Upper lobe of left lung (tissue), 6 donors: ENCODE measurements around the gene FOXE1. TPM values are rescaled to one million over a fixed set of nuclear protein-coding genes. Genes with fewer than 3 reads are reported as not detected.
A peak's percentile ranks its signal among the peaks of the same experiment; 100 is the strongest.

ENCODE experiments used
- ATAC-seq, 2 donors: fragments of 200-7000 bp; cut with Tn5 transposase; one replicate each; pipeline ENCODE4 v1.9.1; 2022; ENCODE audit warnings: mild to moderate bottlenecking in 2 of 2, moderate library complexity in 2 of 2; ENCODE audit not compliant: low FRiP score in 2 of 2
- DNase-seq, 2 donors: peaks; one replicate each; pipeline ENCODE4 v3.0.0-alpha.2; 2019 to 2020
- H3K27ac ChIP-seq, 4 donors: fragments of 200-600 bp; sonication (generic); one replicate each; pipeline ENCODE4 v1.5.1; 2016 to 2019
- H3K27me3 ChIP-seq, 4 donors: fragments of 200-600 bp; sonication (generic); one replicate each; pipeline ENCODE4 v1.5.1; 2017 to 2019
- H3K36me3 ChIP-seq, 4 donors: fragments of 200-600 bp; sonication (generic); one replicate each; pipeline ENCODE4 v1.5.1; 2016 to 2019
- H3K4me1 ChIP-seq, 4 donors: fragments of 200-600 bp; sonication (generic); one replicate each; pipeline ENCODE4 v1.5.1; 2018 to 2019
- H3K4me3 ChIP-seq, 4 donors: fragments of 200-600 bp; sonication (generic); one replicate each; pipeline ENCODE4 v1.5.1; 2017 to 2019; ENCODE audit warnings: mild to moderate bottlenecking in 2 of 4, moderate library complexity in 1 of 4
- H3K9me3 ChIP-seq, 4 donors: fragments of 200-600 bp; sonication (generic); one replicate each; pipeline ENCODE4 v1.5.1; 2018 to 2019
- EP300 ChIP-seq, 4 donors: sonication (generic); formaldehyde crosslinking; IDR thresholded peaks; one replicate each; pipeline ENCODE4 v1.5.1; 2017; ENCODE audit warnings: antibody characterized with exemption in 4 of 4, control low read depth in 2 of 4
- POLR2A ChIP-seq, 4 donors: fragments of 450-650 bp; IDR thresholded peaks; one replicate each; pipeline ENCODE4 v1.5.1; 2016 to 2017; ENCODE audit warnings: antibody characterized with exemption in 4 of 4, mild to moderate bottlenecking in 2 of 4
- POLR2AphosphoS5 ChIP-seq, 2 donors: sonication (generic); formaldehyde crosslinking; IDR thresholded peaks; one replicate each; pipeline ENCODE4 v1.5.1; 2017; ENCODE audit warnings: antibody characterized with exemption in 2 of 2
- WGBS, 2 donors: methylation state at CpG; one replicate each; pipeline ENCODE4 v1.1.5; 2017 to 2018; 5-methylcytosine and 5-hydroxymethylcytosine counted together
- total RNA-seq, 6 donors: library from RNA; depleted of rRNA in 4 of 6; stranded (reverse); fragments of >200 nt in 4 of 6; gene quantifications; one replicate each; pipeline versions ENCODE4 v1.1.0 to v1.2.1, GENCODE V29; 2016 to 2021
- TF ChIP-seq, protein P1 (sequence below), 6 experiments: fragments of 450-650 bp in 4 of 6; fragments of 200-600 bp in 2 of 6; sonication (generic) in 2 of 6; IDR thresholded peaks; one replicate each; pipeline ENCODE4 v1.5.1; 2016 to 2019; ENCODE audit warnings: antibody characterized with exemption in 6 of 6
- donor health status: DM: no; HTN: no; CAD: no; lungs with moderate emphysema.
- donor health status: DM: no; HTN: yes; CAD: no; lungs with severe emphysema.

Gene FOXE1
- total RNA-seq, 6 donors from 2014 or later, result 1.8 TPM; not detected in 5

DNA sequence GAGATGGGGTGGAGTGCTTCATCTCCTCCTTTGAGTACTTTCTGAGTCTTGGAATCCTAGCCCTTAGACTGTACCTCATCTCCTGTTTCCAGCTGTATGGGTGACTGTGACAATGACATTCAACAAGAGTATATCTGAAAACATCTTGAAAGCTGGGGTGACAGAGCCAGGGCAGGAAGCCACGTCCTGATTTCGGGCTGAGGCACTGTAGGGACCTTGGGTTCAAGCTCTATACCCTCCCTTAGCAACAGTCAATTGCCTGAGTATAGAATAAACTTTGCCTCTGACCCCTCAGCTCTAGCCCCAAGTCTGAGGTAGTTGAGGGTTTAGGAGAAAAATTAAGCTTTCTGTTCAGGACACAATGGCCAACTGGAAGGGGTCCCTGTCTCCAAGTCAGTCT lies 6.3 kb downstream of the FOXE1 start:
- Histone ChIP-seq H3K9me3 (no peaks in the 10 kb centered on the region), H3K4me3 (no peak overlapping the region), H3K27ac (no peak overlapping the region), H3K27me3 (peaks cover 0 to 48% (median 24%) of the 10 kb centered on the region in 4 donors), H3K4me1 (peaks cover under 1 to 12% (median 2%) of the 10 kb centered on the region in 4 donors), H3K36me3 (no peaks in the 10 kb centered on the region)
- WGBS, 2 donors, result 46 to 60% methylated on average over 2 of the region's 2 CpGs
- TF ChIP-seq EP300 (IDR thresholded peaks at IDR 0.05), result no peak
- TF ChIP-seq, protein P1, sequence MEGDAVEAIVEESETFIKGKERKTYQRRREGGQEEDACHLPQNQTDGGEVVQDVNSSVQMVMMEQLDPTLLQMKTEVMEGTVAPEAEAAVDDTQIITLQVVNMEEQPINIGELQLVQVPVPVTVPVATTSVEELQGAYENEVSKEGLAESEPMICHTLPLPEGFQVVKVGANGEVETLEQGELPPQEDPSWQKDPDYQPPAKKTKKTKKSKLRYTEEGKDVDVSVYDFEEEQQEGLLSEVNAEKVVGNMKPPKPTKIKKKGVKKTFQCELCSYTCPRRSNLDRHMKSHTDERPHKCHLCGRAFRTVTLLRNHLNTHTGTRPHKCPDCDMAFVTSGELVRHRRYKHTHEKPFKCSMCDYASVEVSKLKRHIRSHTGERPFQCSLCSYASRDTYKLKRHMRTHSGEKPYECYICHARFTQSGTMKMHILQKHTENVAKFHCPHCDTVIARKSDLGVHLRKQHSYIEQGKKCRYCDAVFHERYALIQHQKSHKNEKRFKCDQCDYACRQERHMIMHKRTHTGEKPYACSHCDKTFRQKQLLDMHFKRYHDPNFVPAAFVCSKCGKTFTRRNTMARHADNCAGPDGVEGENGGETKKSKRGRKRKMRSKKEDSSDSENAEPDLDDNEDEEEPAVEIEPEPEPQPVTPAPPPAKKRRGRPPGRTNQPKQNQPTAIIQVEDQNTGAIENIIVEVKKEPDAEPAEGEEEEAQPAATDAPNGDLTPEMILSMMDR (IDR thresholded peaks at IDR 0.05), result no peak
- no peak for TF ChIP-seq POLR2AphosphoS5 (IDR thresholded peaks at IDR 0.05)
- no peak for TF ChIP-seq POLR2A (IDR thresholded peaks at IDR 0.05)
- ATAC-seq (no peak), DNase-seq (no peak)

DNA sequence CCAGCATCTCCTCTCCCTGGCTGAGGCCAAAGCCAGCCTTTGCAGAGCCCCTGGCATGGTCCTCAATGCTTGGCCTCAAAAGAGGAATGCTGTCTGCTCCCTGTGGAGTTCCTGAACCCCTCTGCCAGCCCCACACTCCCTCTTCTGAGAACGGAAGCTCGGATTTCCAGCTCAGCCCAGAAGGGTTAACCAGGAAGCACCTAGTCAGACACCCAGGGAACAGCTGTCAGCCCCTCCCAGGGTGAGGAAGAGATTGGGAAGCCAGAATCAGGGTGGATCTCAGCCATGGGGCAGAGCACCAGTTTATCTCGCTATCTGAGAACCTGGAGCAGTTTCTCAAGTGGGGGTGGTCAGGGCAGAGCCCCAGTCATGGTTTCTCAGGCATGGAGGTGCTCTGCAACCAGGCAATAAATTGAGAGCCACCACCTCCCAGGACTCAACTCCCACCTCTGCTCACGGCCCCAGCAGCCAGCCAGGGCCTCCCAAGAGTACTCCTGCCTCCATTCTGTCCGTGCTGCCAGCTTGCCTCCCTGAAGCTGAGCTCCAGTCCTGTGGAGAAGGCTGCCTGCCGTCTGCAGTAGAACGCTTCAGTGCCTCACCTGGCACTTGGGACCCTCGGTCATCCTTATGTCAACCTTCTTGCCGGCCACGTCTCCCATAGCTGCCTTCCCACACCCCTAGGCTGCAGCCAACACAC lies 7.6 kb downstream of the FOXE1 start:
- Histone ChIP-seq H3K27me3 (peaks cover 0 to 35% (median 17%) of the 10 kb centered on the region in 4 donors), H3K9me3 (peaks cover 0 to 7% (median under 1%) of the 10 kb centered on the region in 4 donors), H3K36me3 (no peaks in the 10 kb centered on the region), H3K27ac (no peak overlapping the region), H3K4me1 (peaks cover 0 to 8% (median 2%) of the 10 kb centered on the region in 4 donors), H3K4me3 (no peak overlapping the region)
- no peak for ATAC-seq
- peak in 1 of 2 donors; percentile 31 for DNase-seq
- TF ChIP-seq POLR2A (IDR thresholded peaks at IDR 0.05) (no peak), EP300 (IDR thresholded peaks at IDR 0.05) (no peak), POLR2AphosphoS5 (IDR thresholded peaks at IDR 0.05) (no peak)
- TF ChIP-seq, protein P1 (IDR thresholded peaks at IDR 0.05), result no peak
- WGBS, 2 donors, result 41 to 52% methylated on average over 8 to 10 of the region's 10 CpGs

DNA sequence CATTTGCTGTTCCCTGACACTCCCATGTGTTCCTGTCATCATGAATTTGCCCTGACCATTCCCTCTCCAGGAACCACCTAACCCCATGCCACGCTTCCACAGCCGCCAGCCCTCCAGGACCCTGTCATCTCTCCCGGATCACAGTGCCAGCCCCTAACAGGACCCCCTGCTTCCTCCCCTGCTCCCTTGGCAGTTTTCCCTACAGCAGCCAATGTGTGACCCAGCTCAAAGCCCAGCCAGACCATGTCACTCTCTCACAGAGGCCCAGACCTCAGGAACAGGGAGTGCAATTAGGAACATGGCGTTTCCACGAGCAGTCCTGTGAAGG lies 8.1 kb downstream of the FOXE1 start:
- DNase-seq, result no peak

DNA sequence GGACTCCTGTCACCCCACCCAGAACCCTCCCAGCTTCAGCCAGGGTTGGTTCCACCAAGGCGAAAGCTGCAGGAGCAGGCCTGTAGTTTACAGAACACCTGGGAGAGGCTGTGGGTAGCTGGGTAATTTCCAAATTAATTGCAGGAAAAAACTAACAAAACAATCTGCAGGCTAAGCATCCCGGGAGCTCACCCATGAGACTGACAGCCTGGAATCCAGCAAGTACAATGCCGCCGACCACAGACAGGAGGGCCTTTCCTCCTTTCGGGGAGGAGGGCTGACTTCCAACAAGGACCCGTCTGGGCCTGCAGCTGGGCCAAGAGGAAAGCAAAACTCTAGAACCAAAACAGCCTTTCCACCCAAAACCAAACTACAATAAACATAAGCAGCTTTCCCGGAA lies 10.3 kb downstream of the FOXE1 start:
- 67 to 81% methylated on average over 7 of the region's 7 CpGs for WGBS, 2 donors
- H3K27ac ChIP-seq, result no peak overlapping the region
- H3K27me3 ChIP-seq, result peaks cover 0 to 14% (median 2%) of the 10 kb centered on the region in 4 donors
- no peak overlapping the region for H3K4me3 ChIP-seq
- no peaks in the 10 kb centered on the region for H3K4me1 ChIP-seq
- ATAC-seq, result no peak
- H3K9me3 ChIP-seq, result peaks cover 9 to 23% (median 10%) of the 10 kb centered on the region in 4 donors
- TF ChIP-seq POLR2AphosphoS5 (IDR thresholded peaks at IDR 0.05), result no peak
- no peak for TF ChIP-seq EP300 (IDR thresholded peaks at IDR 0.05)
- TF ChIP-seq POLR2A (IDR thresholded peaks at IDR 0.05), result no peak
- TF ChIP-seq, protein P1 (IDR thresholded peaks at IDR 0.05), result no peak
- no peaks in the 10 kb centered on the region for H3K36me3 ChIP-seq
- no peak for DNase-seq

More for the DNA sequence above, 8.1 kb downstream of the FOXE1 start:
- 76 to 79% methylated on average over 5 of the region's 5 CpGs for WGBS, 2 donors
- Histone ChIP-seq H3K9me3 (peaks cover 1 to 12% (median 4%) of the 10 kb centered on the region in 4 donors), H3K36me3 (no peaks in the 10 kb centered on the region), H3K27me3 (peaks cover 0 to 30% (median 14%) of the 10 kb centered on the region in 4 donors), H3K4me3 (no peak overlapping the region), H3K27ac (no peak overlapping the region), H3K4me1 (peaks cover 0 to 8% (median 2%) of the 10 kb centered on the region in 4 donors)
- TF ChIP-seq POLR2A (IDR thresholded peaks at IDR 0.05), result no peak
- TF ChIP-seq POLR2AphosphoS5 (IDR thresholded peaks at IDR 0.05), result no peak
- TF ChIP-seq, protein P1 (IDR thresholded peaks at IDR 0.05), result no peak
- TF ChIP-seq EP300 (IDR thresholded peaks at IDR 0.05), result no peak
- no peak for ATAC-seq

DNA sequence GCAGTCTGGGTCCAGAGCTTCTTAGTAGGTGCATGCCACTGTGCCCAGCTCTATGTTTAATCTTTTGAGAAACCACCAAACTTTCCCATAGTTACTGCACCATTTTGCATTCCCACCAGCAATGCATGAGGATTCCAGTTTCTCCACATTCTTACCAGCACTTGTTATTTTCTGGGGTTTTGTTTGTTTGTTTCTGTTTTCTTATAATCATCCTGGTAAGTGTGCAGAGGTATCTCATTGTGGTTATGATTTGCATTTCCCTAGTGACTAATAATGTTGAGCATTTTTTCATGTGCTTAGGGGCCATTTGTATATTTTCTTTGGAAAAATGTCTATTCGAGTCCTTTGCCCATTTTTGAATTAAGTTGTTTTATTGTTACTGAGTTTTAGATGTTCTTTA lies 11.4 kb downstream of the FOXE1 start:
- H3K27me3 ChIP-seq, result peaks cover 0 to 10% (median 2%) of the 10 kb centered on the region in 4 donors
- no peak overlapping the region for H3K27ac ChIP-seq
- WGBS, 2 donors, result 59 to 79% methylated on average over 1 of the region's 1 CpG
- TF ChIP-seq, protein P1 (IDR thresholded peaks at IDR 0.05), result no peak
- TF ChIP-seq POLR2AphosphoS5 (IDR thresholded peaks at IDR 0.05) (no peak), EP300 (IDR thresholded peaks at IDR 0.05) (no peak), POLR2A (IDR thresholded peaks at IDR 0.05) (no peak)
- peaks cover 9 to 23% (median 10%) of the 10 kb centered on the region in 4 donors for H3K9me3 ChIP-seq
- no peaks in the 10 kb centered on the region for H3K36me3 ChIP-seq
- no peak overlapping the region for H3K4me3 ChIP-seq
- ATAC-seq (no peak), DNase-seq (no peak)
- no peaks in the 10 kb centered on the region for H3K4me1 ChIP-seq
